Activated CD4-positive, alpha-beta T cell treated with anti-CD3 and anti-CD28 coated beads for 1 hour (primary cell): ENCODE measurements around the gene APBA2.

ENCODE experiments used
- DNase-seq: peaks from one replicate; pipeline ENCODE4 v3.0.0-alpha.2; 2020

The APBA2 gene

DNA sequence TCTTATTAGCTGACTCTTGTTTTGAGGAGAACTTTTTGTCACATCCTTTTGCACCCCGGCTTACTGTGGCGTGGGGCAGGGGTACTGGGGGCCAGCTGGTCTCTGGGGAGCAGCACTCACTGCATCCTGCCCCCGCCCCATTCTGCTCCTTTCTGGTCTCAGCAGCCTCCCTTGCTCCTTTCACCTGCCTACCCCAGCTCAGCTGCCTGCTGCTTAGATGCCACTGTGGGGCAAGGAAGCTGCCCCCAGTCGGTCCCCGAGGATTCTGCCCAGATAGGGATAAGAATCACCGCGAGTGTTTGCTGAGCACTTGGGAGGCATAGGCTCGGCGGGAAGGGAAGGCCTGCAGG, 32.0 kb downstream of the APBA2 start:
- no peak for DNase-seq

DNA sequence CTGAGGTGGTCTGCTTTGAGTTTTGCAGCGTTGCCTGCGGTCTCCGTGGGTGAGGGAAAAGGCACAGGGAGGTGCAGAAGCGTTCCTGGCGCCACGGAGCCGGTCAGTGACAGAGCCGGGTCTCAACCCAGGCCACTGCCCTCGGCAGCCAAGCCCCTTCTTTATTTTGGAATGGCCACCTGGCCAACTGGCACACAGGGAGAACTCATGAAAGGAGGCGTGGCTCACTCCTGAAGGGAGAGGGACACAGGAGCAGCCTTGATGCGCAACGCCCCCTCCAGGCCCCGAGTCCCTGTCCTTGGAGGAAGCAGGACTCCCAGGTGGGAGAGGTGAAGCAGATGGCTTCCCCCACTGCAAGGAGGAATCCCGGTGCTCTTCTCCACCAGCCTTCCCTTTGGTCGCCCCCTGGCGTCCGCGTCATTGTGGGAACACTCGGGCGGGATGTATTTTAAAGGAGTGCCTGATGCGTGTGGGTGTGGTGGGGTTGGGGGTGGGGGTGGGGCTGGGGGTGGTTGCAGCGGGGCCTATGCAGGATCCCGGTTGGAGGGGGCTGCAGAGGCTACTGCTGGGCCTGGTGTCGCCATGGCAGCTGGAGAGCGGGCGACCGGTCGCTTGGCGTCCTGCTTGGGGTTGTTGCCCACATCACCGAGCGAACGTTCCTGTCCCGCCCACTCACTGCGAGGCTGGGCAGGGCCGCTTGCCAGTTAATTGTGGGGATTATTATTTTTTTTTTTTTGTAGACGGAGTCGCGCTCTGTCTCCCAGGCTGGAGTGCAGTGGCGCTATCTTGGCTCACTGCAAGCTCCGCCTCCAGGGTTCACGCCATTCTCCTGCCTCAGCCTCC, 32.6 kb downstream of the APBA2 start:
- no peak for DNase-seq

DNA sequence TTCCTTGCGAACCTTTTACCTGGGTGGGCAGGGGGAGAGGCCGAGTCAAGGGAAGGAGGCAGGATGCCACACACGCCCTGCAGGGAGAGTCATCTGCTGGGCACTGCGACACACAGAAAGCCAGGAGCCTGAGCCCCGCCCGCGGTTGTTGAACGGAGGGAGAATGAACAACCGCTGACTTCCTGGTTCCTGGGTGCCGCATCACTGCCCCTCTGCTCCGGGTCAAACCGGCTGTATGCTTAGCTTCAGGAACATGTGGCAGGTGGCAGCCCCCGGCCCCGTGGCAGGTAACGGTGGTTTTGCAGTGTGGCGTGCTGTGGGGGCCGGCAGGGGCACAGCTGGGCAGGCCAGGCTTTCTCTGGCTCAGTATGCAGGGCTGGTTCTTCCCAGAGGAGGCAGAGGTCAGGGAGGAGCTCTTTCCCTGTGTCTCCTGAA, 33.4 kb downstream of the APBA2 start:
- DNase-seq, result no peak

- DNase-seq, result no peak
These were observed 34.2 kb downstream of the APBA2 start for GRCh38 chr15:28919679-28920655.

DNA sequence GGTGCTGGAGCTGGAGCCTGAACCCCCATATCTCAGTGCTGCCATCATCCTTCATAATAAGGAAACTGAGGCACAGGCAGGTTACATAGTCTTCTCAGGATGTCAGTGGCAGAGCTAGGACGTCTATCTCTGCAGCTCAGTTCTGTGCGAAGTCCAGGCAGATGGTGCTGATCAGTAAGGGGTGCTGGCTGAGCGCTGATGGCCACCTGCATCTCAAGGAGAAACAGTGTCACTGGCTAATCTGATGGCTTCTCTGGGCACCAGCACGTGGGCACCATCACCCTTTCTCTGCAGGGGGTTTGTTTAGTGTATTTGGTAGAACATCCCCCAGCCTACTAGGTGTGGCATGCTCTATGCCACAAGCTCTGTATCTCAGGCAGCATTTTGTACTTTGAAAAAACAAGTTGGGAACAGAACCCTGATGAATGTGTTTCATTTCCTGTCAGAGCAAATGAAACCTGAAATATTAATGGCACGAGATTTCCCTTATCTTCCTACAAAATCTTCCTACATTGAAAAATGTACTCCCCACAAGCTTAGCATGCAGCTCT, 35.1 kb downstream of the APBA2 start:
- no peak for DNase-seq

- no peak for DNase-seq
These were observed 35.6 kb downstream of the APBA2 start for GRCh38 chr15:28921336-28921735.

DNA sequence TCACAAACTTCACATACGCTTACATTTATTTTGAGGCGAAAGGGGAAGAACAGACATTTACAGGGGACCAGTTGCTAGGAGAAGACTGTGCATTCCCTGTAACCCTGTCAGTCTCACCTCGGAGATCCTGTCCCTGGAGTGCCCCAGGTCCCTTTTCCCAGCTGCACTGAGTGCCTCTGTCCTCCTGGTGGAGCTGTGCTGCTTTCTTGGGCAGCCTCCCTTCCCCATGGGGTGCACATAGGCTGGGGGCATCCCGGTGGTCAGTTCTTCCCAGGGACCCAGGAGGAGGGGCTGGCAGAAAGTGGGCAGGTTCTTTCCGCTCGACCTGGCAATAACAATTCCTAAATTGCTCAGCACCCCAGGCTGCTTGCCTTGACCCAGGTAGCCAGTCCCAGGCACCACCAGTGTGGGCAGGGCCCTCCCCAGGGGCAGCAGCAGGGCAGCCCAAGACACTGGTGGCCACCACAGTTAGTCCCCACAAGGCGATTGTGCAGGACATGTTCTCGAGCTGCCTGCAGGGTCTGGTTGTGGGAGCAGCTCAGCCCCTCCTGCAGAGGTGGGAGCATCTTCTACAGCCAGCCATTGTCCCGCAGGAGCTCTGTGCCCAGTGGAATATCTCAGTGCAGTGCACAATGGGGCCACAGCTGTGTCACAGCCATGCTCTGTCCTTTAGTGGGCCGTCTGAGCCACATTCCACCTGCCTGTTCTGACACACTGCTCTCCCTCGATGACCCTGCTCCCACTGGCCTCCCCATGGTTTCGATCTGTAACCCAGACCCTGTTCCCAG, 36.3 kb downstream of the APBA2 start:
- no peak for DNase-seq

DNA sequence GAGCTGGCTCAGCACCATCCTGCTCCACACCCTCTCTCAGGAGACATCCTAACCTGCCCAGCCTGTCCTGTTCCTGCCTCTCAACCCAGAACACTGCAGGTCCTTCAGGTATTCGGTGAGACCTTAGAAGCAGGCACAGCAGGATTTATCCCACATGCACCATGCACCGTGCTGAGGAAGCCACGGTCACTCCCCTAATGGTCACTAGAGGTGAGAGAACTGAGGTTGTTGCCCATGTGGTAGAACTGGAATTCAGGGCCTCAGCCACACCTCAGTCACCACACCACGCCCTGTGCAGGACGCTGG, 36.9 kb downstream of the APBA2 start:
- DNase-seq, result no peak

DNA sequence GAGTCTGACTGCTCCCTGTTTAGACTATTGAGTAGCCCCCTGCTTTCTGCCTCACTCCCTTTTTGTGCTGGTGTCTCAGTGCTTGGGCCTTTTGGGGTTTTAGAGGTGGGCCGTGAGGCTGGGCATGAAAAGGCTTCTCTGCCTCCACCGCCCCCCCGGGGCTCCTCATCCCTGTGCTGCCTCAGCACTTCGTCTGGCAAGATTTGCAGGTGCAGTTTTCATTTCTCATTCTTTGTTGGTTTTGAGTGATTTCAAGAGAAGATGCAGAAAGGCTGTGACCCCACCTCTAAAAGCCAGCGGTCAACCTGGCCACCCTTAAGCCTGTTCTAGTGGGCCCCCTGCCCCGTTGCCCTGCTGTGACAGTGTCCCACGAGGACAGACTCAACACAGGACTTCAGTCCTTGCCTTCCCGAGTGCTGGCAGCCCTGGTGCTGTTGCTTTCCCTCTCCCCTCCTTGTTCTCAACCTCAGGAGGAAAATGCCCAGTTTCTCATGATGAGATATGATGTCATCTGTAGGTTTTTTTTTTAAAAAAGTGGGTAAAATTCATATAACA, 38.0 kb downstream of the APBA2 start:
- no peak for DNase-seq

- no peak for DNase-seq
These were observed 41.3 kb downstream of the APBA2 start for GRCh38 chr15:28927043-28927442.

DNA sequence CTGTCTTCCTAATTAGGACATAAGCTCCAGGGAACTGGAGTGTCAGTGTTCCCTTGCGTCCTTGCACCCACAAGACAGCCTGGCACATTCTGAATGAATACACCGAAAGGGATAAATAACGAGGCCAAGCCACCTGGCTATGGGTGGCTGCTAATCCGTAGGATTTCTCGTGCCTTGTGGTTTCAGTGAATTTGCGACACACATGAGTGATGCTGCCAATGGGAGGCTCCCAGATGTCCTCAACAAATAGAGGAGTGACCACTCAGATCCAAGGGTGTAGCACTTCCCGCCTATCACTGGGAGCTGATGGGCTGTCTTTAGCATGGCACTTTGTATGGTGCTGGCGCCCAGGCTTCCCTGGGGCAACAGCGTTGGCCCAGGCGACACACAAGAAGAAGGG, 43.4 kb downstream of the APBA2 start:
- no peak for DNase-seq

- DNase-seq, result no peak
These were observed 44.2 kb downstream of the APBA2 start for GRCh38 chr15:28930011-28930410.

DNA sequence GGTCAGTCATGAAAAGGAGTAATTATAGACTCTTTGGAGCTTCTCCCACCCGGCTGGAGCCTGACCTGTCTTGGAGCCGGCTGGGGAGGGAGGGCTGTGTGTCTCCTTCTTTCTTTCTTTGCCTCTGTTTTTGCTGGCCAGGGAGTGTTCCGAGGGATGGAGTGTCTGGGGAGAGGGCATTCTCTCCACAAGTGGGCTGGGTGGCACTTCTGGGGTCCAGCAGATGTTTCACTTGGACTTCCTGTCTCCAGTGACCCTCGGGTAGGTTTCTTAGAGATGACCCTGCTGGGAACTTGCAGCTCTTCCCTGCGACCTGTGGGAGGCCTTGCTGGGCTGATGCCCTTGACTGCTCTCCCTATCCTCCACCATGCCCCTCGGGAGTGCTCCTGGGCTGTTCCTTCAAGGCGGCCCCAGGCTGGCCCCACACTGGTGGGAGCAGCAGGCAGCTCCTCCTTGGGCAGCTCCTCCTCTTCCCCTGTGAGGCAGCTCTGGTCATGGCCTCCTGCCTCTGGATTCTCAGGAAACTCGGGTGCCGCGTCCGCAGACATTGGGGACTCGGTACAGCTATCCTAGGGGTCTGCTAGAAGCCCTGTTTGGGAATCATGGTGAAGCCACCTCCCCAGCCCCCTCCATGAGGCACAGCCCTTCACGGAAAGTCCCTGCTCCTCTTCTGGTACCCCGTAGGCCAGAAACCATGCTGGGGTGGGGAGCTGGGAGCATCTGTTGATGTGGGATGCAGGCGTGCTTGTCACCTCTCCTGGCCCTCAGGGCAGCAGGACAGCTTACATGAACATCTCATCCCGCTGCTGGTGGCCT, 44.9 kb downstream of the APBA2 start:
- DNase-seq, result no peak

DNA sequence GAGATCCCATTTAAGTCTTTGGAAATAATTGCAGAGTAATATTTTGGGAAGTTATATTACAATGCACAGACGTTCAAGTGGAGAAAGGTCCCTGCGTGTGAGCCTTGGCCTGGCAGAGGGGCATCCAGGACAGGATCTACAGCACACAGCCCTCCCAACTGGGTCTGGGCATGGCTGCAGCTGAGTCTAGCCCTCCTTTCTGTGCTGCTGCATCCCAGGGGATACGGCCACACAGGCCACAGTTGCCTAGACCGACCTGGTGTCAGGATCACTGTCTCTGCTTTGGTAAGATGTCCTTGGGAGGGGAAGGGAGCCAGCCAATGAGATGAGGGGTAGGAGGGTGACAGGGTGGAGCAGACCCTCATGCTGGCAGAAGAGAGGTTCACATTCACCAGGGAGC, 46.1 kb downstream of the APBA2 start:
- no peak for DNase-seq

- DNase-seq, result no peak
These were observed 46.6 kb downstream of the APBA2 start for GRCh38 chr15:28932361-28932760.

- DNase-seq, result no peak
These were observed 48.1 kb downstream of the APBA2 start for GRCh38 chr15:28933710-28934445.

GRCh38 chr15:28934645-28935044, 48.9 kb downstream of the APBA2 start:
- no peak for DNase-seq

- no peak for DNase-seq
These were observed 49.5 kb downstream of the APBA2 start for GRCh38 chr15:28935316-28935715.

GRCh38 chr15:28936081-28936480, 50.3 kb downstream of the APBA2 start:
- DNase-seq, result no peak

- DNase-seq, result no peak
These were observed 50.7 kb downstream of the APBA2 start for GRCh38 chr15:28936481-28936881.

- no peak for DNase-seq
These were observed 51.5 kb downstream of the APBA2 start for GRCh38 chr15:28937271-28937670.
